Stimulated activated CD8-positive, alpha-beta memory T cell treated with anti-CD3 and anti-CD28 coated beads, Interleukin-4, amount 100 ng/mL, for 4 hours (primary cell): Measurements from ENCODE around the gene DDX23.

Source experiments
- DNase-seq, 2 donors: peaks; one replicate each; pipeline ENCODE4 v3.0.0-alpha.2; 2020; ENCODE audit warnings: low read depth in 2 of 2, low spot score in 1 of 2

The DDX23 gene

DNA sequence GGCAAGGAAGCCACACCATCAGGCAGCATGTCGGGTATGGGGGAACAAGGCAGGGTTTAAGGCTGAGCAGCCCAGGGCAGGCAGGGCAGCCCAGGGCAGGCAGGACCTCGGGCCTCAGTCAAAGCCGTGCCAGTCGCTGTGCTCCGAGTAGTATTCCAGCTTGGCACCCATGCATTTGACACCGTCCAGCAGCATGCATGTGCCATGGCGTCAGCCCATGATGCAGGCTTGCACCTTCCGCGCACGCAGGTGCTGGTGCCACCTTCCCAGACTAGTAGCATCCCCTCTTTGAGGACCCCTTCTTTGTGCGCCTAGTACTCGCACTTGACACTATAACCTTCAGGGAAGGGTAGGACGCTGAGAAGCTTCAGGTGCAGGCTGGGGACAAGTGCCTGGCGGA, 51.5 kb downstream of the DDX23 start:
- no peak for DNase-seq

DNA sequence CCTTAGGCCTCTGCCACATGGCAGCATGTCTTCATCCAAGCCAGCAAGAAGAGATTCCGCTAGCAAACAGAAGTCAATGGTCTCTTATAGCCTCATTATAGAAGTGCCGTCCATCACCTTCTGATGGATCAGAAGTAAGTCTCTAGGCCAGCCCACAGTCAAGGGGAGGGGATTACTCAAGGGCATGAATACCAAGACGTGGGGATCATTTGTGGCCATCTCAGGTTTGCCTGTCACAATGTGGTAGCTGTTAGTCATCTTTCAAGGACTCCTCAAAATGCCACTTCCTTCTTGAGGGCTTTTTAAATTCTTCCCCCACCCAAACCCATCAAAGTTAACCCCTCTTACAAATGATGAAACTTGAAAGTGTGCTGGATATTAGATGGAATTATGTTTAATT, 55.0 kb downstream of the DDX23 start:
- no peak for DNase-seq

DNA sequence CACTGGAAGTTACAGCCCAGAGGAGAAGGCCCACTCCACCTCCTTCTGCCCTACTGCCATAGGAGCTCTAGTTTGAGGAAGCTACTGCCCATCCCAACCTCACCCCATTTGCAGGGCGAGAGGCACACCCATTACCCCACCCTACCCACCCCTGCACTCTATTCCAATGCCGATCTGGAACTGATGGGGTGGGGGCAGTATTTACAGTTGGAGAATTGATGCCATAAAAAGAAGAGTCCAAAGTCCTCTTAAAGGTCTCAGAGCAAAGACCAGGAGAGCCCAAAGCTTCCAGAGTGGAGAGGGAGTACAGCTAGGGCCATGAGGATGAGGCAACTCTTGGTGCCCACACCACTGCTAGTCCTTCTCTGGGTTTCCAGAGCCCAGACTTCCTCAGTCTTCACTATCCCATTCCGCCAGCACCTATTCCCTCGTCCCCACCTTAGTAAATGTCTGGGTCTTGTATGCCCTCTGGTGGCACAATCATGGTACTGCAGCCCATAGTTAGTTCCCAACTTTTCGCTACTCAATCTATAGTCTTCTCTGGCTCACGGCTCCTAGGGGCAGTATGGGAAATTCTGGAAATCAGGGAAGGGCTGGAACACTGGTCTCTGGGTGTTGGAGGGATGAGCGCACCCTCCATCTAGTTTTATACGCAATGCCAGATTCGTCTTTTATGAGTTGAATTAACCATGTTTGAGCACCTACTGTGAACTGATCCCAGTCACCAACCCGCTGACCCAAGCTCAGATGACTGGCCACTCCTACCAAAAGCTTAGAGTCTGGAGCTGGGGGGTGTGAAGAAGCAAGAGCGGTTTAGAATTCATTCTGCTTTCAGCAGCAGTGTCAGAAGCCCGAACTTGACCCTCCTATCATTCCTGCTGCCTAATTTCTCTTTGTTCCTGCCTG, 56.2 kb downstream of the DDX23 start:
- DNase-seq = peak in 1 of 2 donors; percentile 13

DNA sequence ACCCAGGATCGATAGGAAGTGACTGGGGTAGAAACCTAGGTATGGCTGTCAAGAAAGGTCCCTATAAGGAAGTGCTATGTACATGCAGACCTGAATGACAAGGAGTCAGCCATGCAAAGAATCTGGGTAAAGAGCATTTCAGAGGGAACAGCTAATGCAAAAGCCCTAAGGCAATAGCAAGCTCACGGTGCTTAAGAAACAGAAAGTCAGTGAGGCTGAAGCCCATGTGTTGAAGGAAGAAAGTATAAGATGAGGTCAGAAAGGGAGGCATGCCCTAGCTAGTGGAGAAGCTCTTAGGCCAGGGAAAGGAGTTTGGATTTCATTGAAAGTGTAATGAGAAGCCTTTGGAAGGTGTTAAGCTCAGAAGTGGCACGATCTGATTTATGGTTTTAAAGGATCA, 57.1 kb downstream of the DDX23 start:
- no peak for DNase-seq

DNA sequence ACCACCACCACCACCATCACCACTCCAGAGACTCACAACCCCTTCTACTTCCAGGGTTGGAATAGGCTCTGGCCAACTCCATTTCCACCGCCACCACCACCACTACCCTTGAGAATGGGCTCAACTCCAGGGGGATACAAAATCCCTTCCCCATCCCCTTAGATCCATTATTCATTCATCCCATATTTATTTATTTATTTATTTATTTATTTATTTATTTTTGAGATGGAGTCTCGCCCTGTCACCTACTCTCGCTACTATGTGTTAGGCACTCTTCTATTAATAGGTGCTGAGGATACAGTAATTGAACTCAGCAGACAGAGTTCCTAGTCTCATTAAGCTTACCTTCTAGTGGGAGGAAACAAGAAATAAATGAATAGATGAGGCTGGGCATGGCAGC, 58.3 kb downstream of the DDX23 start:
- no peak for DNase-seq

DNA sequence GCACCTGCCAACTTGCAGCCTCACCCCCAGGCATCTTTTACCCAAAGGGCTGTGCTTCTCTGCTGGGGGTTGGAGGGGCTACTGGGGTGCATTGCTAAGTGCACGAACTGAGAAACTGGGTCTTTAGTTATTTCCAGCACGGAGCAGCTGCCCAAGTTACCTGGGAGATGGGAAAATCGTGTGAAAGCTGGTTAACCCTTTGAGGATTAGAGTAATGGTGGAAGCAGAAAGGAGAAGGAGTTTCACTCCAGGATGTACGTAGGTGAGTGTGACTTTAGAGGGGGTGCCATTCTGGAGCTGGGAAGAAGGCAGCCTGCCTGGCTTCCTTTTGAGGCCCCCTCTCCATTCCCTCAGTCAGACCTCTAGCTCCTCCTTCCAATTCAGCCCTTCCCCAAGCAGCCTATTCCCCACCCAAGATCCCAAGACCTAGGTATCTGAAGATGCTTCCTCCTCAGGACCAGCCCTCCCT, 62.1 kb downstream of the DDX23 start:
- no peak for DNase-seq

DNA sequence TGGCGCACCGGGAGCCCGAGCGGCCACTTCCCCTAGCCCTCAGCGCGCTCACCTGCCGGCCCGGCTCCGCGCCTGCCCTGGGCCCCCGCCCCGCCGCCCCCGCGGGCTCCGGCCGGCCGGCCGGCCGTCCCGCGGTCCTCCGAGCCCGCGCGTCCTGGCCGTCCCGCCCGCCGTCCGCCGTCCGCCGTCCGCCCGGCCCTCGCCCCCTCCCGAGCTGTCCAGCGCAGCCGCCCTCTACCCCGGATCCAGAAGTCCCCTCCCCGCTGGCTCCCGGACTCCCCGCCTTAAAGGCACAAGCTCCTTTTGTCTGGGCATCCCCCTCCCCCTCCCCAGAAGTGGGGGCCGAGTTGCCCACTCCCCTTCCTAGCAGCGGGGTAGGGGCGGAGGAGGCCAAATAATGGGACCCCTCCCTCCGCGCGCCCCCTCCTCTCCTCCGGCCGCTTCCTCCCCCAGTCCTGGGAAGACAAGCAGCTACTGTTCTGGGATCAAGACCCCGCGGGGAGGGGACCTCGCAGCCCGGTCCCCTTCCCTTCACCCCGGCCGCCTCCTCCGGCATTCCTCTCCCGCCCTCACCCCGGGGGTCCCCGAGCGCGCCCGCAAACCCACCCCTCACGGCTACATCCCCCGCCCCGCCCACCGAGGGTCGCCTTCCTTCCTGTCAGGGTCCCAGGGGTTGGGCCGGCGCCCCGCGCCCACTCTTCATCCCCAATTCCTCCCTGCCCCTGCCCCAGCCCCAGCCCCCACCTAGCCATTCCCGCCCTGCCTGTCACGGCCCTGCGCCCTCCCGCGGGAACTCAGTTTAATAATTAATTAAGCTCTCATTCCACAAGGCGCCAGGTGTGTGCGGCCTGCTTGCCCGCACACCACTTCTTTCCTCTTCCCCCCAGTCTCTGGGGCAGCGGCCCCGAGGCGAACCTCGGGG, 62.8 kb downstream of the DDX23 start, which contains the start of gene ADCY6:
ADCY6 (minus strand) TSS at position 236 of the 922 bp plus-strand sequence. CDS start 5,655 bp downstream, outside the sequence.
- DNase-seq = no peak

DNA sequence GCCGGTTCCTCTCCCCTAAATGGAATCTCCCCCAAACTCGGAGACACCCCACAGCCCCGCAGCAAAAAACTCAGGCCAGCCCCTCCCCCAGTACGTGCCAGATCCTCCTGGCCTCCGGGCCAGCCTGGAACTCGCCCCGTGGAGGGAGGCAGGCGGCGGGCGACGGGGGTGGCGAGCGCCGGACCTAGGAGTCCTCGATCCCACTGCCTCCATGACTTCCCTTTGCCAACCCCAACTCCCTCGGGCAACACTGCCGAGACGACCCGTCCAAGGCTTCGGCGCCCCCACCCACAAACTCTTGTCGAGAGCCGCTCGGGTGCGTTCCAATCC, 63.5 kb downstream of the DDX23 start:
- no peak for DNase-seq

DNA sequence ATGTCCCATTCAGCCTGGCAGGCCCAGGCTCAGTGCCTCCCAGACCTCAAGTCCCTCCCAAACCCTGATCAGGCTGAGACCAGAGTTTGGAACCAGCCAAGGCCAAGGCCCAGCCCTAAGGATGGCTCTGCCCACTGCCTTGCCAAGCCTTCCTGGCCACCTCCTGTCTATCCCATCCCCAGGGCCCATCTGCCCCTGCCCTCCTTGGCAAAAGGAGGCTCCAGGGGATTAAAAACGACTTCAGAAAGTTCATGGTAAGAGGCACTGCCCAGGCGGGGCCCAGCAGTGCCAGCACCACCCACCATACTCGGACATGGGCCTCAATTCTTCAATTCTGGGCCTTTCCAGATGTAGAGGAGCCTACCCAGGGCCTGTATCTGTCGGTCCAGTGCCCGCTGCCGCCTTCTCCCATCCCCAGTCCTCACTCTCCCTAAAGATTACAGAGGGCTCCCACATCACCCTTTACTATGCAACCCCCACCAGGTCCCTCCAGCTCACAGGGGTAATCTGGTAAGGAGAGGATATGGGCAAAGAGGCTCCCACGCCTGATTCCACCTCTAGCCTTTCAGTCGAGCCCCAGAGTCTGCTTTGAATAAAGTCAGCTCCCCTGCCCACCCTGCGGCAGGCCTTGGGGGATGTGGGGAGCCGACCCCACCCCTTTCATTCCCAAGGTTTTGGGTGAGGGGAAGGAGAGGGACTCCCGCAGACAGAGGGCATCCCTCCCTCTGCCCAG, 64.0 kb downstream of the DDX23 start:
- no peak for DNase-seq

DNA sequence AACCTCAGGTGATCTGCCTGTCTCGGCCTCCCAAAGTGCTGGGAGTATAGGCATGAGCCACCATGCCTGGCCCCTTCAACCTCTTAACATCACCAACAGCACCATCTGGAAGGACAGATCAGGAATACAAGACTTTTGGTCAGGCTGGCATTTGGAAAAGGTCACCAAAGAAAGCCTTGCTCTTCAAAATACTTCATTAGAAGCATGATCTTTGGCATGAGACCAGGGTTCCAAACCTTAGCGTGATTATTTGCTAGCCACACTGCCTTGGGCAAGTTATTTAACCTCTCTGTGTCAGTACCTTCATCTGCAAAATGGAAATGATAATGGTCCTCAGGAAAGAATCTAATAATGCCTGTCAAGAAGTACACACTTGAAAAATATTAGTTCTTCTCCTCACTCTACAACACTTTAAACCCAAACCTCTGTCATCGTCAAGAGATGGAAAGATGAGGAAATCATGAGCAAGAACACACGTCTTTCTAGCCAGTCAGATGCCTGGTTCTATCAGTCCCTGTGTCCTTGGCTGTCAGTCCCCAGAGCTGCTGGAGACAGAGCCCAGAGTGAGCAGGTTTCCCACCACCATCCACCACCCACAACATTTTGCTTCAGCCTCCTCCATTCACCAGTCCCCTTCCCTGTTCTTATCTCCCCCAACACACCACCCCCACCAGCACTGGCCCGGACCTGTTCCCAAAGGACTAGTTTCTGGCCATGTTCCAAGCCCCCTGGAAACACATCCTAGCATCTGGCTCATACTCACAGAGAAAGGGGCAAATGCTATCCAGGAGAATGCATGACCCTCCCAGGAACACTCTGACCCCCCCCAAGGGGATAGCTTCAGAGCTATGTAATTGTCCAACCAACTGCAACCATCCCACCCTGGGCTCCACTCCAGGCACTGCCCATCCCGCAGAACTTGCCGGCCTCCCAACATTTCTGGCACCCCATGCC, 65.1 kb downstream of the DDX23 start:
- no peak for DNase-seq

DNA sequence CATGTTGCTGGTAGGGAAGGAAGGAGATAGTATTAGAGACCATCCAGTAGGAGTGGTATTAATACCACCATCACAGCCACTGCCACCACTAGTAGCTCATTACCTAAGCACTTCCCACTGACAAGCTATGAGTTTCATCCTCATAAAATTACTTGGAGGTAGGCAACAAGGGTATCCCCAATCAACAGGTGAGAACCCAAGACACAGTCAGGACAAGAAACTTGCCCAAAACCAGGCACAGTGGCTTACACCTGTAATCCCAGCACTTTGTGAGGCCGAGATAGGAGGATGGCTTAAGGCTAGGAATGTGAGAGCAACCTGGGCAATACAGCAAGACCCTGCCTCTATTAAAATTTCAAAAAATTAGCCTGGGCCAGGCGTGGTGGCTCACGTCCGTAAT, 68.5 kb downstream of the DDX23 start:
- no peak for DNase-seq

DNA sequence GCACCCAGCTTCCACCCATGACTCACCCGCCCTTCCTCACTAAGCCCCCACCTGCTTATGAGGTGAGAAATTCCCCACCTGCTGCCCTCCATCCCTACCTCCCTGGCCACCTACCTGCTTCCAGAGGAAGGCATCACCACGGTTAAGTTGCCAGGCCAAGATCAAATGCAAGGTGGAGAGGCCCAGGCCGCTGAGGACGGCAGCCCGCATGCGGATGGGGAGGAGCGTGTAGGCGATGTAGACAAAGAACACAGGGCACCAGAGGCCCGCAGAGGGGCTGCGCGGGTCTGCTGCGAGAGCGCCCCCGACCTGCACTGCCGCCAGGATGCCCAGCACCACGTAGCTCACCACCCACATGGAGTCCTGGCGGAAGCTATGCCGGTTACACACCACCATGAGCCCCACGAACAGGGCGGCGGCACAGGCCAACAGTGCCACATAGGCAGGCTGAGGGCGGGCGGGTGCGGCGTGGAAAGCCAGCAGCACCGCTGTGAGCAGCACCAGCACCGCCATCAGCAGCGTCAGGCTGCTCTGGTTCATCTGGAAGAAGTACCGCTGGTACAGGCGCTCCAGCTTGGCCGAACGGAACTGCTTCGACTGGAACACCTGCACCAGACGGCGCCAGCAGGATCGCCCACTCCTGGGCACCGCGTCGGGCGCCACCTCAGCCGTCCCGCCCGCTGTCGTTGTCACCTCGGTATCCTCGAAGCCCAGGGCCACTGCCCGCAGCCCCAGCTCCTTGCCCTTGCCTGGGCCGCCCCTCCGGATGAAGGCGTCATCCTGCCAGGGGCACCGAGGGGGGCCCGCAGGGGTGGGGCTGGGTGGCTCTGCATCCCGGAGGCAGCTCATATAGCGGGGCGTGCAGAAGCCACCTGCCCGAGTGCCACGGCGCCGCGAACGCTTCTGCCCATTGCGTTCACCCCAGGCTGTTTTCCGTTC, 69.2 kb downstream of the DDX23 start:
- DNase-seq = no peak

DNA sequence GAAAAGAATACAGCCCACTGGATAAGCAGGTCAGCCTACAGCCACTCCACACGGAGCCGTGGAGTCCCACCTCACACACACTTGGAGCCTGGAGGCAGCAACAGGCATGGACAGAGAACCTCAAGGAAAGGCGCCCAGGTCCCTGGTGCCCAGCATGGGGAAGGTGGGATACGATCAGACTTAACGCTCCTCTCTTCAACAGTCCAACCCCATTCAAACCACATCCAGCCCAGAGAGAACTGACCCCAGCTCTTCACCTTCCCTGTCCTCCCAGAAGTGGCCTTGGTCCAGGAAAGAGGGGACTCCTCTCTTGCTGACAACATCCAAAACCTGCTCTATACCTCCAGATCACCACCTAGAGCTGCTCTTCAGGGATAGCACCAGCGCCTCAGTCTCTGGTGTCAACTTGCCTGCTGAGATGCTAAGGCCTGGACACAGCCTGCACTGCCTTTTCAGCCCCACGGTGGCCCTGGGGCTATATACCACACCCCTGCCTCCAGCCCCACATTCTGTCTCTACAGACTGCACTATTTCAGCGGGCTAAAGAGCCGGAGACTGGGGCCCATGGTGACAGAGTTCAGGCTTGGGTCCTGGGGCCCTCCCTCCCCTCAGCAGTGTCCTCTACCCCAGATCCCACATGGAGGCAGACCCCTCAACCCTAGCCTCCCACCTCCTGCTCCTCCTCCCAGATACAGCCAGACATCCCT, 70.1 kb downstream of the DDX23 start:
- no peak for DNase-seq

DNA sequence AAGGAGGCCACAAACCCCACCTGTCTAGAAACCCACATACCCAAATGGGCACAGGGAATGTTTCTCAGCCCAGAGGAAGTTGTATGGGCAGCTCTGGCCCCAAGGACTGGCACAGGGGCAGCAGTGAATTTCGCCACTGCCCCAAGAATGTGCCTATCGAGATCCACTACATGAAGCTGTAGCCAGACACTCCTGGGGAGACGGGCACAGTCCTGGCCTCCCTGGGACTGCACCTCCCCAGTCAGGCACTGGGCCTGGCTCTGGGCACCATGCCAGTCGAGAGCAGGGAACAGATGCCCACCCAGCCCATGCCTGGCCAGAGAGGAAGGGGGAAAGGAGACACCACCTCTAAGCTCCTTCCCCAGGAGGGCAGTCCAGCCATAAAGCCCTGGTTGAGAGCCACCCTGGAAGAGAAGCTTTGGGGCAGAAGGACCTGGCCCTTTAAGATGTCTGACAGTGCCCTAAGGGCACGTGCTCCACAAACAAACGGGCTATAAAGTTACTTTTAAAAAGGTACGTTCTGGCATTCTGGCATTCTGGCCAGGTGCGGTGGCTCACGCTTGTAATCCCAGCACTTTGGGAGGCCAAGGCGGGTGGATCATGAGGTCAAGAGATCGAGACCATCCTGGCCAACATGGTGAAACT, 71.5 kb downstream of the DDX23 start:
- DNase-seq = no peak

DNA sequence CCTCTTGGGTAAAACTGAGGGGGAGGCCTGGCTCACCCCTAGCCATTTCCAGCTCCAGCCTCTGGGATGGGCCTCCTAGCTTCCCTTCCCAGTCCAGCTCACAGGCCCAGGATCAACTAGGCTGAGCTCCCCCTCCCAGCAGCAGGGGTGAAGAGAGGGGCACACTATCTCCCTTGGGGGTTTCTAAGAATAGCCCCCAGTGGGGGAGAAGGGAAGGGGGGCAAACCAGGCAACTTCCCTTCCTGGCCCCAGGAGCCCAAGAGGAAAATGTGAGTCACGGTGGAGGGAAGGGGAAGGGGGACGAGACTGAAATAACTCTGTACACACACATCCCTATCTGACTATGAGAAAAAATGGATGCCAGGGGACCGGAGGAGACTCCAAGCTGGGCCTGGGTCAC, 72.1 kb downstream of the DDX23 start:
- DNase-seq = no peak
